Pancreas (tissue), 10 donors: ENCODE results near the gene CAVIN4. TPM values are rescaled to one million over a fixed set of nuclear protein-coding genes. Genes with fewer than 3 reads are reported as not detected.

ENCODE experiments used
- ATAC-seq, 4 donors: fragments of 200-7000 bp; cut with Tn5 transposase; one replicate each; pipeline versions ENCODE4 v1.8.0 to v1.9.1; 2020; ENCODE audit warnings: mild to moderate bottlenecking in 4 of 4, moderate library complexity in 4 of 4
- DNase-seq, 6 donors: peaks; one replicate each; pipeline ENCODE4 v3.0.0-alpha.2; 2020
- FAIRE-seq: peaks from 2 replicates; lab custom pipeline; 2012; peaks lifted over from hg19 to GRCh38; lab: Jason Lieb, UNC
- H3K27ac ChIP-seq, 4 donors: fragments of 200-600 bp; sonication (generic); 1 replicate in 3 of 4; 2 replicates in 1 of 4; pipeline versions ENCODE4 v1.5.0 to v1.8.0; 2020
- H3K27me3 ChIP-seq, 4 donors: fragments of 200-600 bp; one replicate each; pipeline ENCODE4 v1.8.0; 2021
- H3K36me3 ChIP-seq, 3 donors: fragments of 200-600 bp; sonication (generic) in 1 of 3; one replicate each; pipeline versions ENCODE4 v1.5.0 to v1.8.0; 2020 to 2021
- H3K4me1 ChIP-seq, 3 donors: fragments of 200-600 bp; one replicate each; pipeline ENCODE4 v1.8.0; 2021
- H3K4me3 ChIP-seq, 4 donors: fragments of 200-600 bp; sonication (generic) in 2 of 4; one replicate each; pipeline versions ENCODE4 v1.5.0 to v1.8.0; 2020 to 2021
- H3K9me3 ChIP-seq, 4 donors: fragments of 200-600 bp; one replicate each; pipeline ENCODE4 v1.8.0; 2021
- CTCF ChIP-seq, 4 donors: fragments of 200-600 bp; sonication (generic) in 3 of 4; IDR thresholded peaks; one replicate each; pipeline versions ENCODE4 v1.5.0 to v1.8.0; 2021; ENCODE audit warnings: antibody characterized with exemption in 4 of 4
- WGBS, 2 donors: extraction: QIAGEN DNeasy Blood & Tissue Kit; methylation state at CpG; one replicate each; pipeline ENCODE4 v1.1.7; 2013; 5-methylcytosine and 5-hydroxymethylcytosine counted together
- intact Hi-C, 3 donors: fragments of 100-400 bp; cut with DNase I; formaldehyde crosslinking; loops; one replicate each; pipeline versions ENCODE4 v1.11.1 to v1.14.2; 2022
- polyA plus RNA-seq, 2 donors: library from polyadenylated mRNA; stranded (reverse); fragments of 200-250 nt; gene quantifications; one replicate each; pipeline ENCODE4 v1.2.3, GENCODE V29; 2013
- total RNA-seq, 6 donors: library from RNA; stranded (reverse); fragmentation: NEBNext Ultra II Directional in 4 of 6; extraction: Animal tissue kit (Norgen Biotek cat#: 25700) in 4 of 6; gene quantifications; one replicate each; pipeline versions ENCODE4 v1.2.1 to v1.2.4, GENCODE V29; 2021 to 2023
- donor health status: healthy with polysubstance abuse.
- donor health status: DM: no; HTN: no; CAD: no; lungs with moderate emphysema.
- donor health status: DM: no; HTN: no; CAD: no.
- donor health status: control.
- donor health status: control.
- donor health status: Bipolar disorder and iron deficiency.
- donor health status: DM: yes; HTN: yes; CAD: no.
- donor health status: DM: no; HTN: no; CAD: no.
- donor health status: DM: no; HTN: no; CAD: no.
- donor health status: DM: yes; HTN: yes; CAD: no.

Gene CAVIN4
- total and polyA plus RNA-seq, 8 donors: 0.06 to 0.19 (median 0.09) TPM; not detected in 1

DNA sequence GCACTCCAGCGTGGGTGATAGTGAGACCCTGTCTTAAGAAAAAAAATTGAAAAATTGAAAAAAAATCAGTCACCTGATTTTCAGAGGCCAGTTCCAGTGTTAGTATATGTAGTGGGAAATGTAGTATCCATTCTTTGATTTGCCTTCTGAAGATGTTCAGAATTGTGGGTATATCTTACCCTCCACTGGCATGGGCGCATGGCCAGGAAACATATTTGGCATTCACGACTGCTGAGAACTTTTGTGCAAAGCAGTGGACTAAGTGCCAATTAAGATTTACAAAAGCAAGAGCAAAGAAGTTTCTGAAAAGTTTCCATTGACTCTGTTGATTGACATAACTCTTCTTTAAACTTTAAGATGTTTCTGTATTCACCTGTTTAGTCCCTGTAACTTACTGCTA, 2.4 kb downstream of the CAVIN4 start:
- WGBS, 2 donors: 56 to 57% methylated on average over 3 of the region's 3 CpGs
- Histone ChIP-seq H3K4me1 (no peaks in the 10 kb centered on the region), H3K9me3 (no peaks in the 10 kb centered on the region), H3K27ac (no peak overlapping the region), H3K4me3 (no peak overlapping the region), H3K36me3 (no peaks in the 10 kb centered on the region), H3K27me3 (no peaks in the 10 kb centered on the region)
- no peak for TF ChIP-seq CTCF (IDR thresholded peaks at IDR 0.05)
- intact Hi-C loops: no loop called here
- DNase-seq: no peak
- no peak for ATAC-seq
- FAIRE-seq: no peak

GRCh38 chr9:100581081-100581480, 3.2 kb downstream of the CAVIN4 start:
- no peaks in the 10 kb centered on the region for H3K36me3 ChIP-seq
- no peaks in the 10 kb centered on the region for H3K27me3 ChIP-seq
- intact Hi-C loops: no loop called here
- no peak overlapping the region for H3K27ac ChIP-seq
- no peak for DNase-seq
- FAIRE-seq: no peak
- H3K4me1 ChIP-seq: no peaks in the 10 kb centered on the region
- no peaks in the 10 kb centered on the region for H3K9me3 ChIP-seq
- no peak for TF ChIP-seq CTCF (IDR thresholded peaks at IDR 0.05)
- WGBS, 2 donors: 82 to 88% methylated on average over 7 of the region's 7 CpGs
- ATAC-seq: no peak
- no peak overlapping the region for H3K4me3 ChIP-seq

GRCh38 chr9:100581661-100582060, 3.8 kb downstream of the CAVIN4 start:
- FAIRE-seq (no peak), DNase-seq (no peak), ATAC-seq (no peak)
- 79 to 81% methylated on average over 4 of the region's 4 CpGs for WGBS, 2 donors
- intact Hi-C loops: no loop called here
- H3K36me3 ChIP-seq: no peaks in the 10 kb centered on the region
- H3K27me3 ChIP-seq: no peaks in the 10 kb centered on the region
- no peak overlapping the region for H3K27ac ChIP-seq
- H3K9me3 ChIP-seq: no peaks in the 10 kb centered on the region
- H3K4me3 ChIP-seq: no peak overlapping the region
- no peak for TF ChIP-seq CTCF (IDR thresholded peaks at IDR 0.05)
- no peaks in the 10 kb centered on the region for H3K4me1 ChIP-seq

- TF ChIP-seq CTCF (IDR thresholded peaks at IDR 0.05): no peak
- WGBS, 2 donors: 77 to 91% methylated on average over 5 of the region's 5 CpGs
- DNase-seq (no peak), ATAC-seq (no peak), FAIRE-seq (no peak)
- no peak overlapping the region for H3K4me3 ChIP-seq
- H3K27me3 ChIP-seq: no peaks in the 10 kb centered on the region
- no peaks in the 10 kb centered on the region for H3K9me3 ChIP-seq
- intact Hi-C loops: no loop called here
- no peaks in the 10 kb centered on the region for H3K4me1 ChIP-seq
- no peak overlapping the region for H3K27ac ChIP-seq
- H3K36me3 ChIP-seq: no peaks in the 10 kb centered on the region
These were observed 5.3 kb downstream of the CAVIN4 start for GRCh38 chr9:100583014-100583802.

DNA sequence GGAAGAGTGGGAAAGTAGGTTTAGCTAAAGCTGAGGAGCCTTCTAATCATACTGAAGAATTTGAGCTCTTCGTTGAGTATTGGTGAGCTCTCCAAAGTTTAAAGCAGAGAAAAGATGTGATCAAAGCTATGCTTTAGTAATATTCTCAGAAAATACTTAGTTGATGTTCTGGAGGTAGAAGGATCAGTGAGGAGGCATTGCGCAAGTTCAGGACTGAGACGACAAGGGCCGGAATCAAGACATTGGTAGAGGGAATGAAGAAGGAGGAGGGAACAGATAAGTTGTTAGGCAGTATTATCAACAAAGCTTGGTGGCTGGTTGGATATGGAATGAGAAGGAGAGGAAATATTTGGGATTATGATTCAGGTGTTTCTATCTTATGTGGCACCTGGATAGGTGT, 7.1 kb downstream of the CAVIN4 start:
- no peaks in the 10 kb centered on the region for H3K27me3 ChIP-seq
- intact Hi-C loops: no loop called here
- 88 to 89% methylated on average over 4 of the region's 4 CpGs for WGBS, 2 donors
- FAIRE-seq: no peak
- no peaks in the 10 kb centered on the region for H3K36me3 ChIP-seq
- no peak for DNase-seq
- no peak for TF ChIP-seq CTCF (IDR thresholded peaks at IDR 0.05)
- no peaks in the 10 kb centered on the region for H3K4me1 ChIP-seq
- no peak overlapping the region for H3K4me3 ChIP-seq
- ATAC-seq: no peak
- H3K27ac ChIP-seq: no peak overlapping the region
- H3K9me3 ChIP-seq: no peaks in the 10 kb centered on the region
